Fibroblast of lung (primary cell): ENCODE results near the gene GFY.

Experiments used
- EZH2 ChIP-seq: IDR thresholded peaks from 2 replicates; pipeline ENCODE4 v1.5.1; 2012; ENCODE audit warnings: low read length, control low read depth, mild to moderate bottlenecking; ENCODE audit errors: missing control alignments
- TF ChIP-seq, protein P1 (sequence below), 2 donors: IDR thresholded peaks in 1 of 2; conservative IDR thresholded peaks in 1 of 2; 1 replicate in 1 of 2; 2 replicates in 1 of 2; pipeline ENCODE4 v1.5.1; 2011 to 2012; ENCODE audit warnings: low read length in 2 of 2, control low read depth in 1 of 2, inconsistent platforms in 1 of 2, low read depth in 1 of 2, mild to moderate bottlenecking in 1 of 2

DNA sequence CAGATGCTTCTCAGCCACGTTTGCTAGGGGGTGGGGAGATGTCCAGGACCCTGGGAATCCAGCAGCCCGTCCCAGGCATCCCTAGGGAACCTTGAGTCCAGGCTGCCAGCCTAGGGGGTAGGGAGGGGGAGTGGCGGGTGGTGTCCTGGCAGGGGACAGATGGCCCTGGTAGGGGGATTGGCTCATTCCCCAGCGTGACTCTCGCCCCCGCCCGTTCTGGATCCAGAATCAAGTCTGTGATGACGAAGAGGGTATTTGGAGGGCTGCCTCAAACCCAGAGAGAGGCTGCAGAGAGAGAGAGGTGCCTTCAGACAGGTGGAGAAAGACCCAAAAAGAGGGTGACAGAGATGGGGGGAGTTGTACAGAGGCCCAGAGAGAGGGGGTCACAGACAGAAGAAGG lies 12.0 kb downstream of the GFY start:
- TF ChIP-seq, protein P1, sequence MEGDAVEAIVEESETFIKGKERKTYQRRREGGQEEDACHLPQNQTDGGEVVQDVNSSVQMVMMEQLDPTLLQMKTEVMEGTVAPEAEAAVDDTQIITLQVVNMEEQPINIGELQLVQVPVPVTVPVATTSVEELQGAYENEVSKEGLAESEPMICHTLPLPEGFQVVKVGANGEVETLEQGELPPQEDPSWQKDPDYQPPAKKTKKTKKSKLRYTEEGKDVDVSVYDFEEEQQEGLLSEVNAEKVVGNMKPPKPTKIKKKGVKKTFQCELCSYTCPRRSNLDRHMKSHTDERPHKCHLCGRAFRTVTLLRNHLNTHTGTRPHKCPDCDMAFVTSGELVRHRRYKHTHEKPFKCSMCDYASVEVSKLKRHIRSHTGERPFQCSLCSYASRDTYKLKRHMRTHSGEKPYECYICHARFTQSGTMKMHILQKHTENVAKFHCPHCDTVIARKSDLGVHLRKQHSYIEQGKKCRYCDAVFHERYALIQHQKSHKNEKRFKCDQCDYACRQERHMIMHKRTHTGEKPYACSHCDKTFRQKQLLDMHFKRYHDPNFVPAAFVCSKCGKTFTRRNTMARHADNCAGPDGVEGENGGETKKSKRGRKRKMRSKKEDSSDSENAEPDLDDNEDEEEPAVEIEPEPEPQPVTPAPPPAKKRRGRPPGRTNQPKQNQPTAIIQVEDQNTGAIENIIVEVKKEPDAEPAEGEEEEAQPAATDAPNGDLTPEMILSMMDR (conservative IDR thresholded peaks at IDR 0.05 in 1 of 2, IDR thresholded peaks at IDR 0.05 in 1 of 2; ENCODE audit: low read depth in 1 of 2, low read length in 2 of 2): no peak
- TF ChIP-seq EZH2: no peak
